Immature natural killer cell (primary cell): ENCODE results near the gene RUFY2. TPM values are rescaled to one million over a fixed set of nuclear protein-coding genes. Genes with fewer than 3 reads are reported as not detected.

Experiments used
- DNase-seq, 3 donors: peaks; one replicate each; pipeline ENCODE4 v3.0.0; 2022; ENCODE audit warnings: mixed read lengths in 1 of 3
- H3K27ac Mint-ChIP-seq, 6 donors: one replicate each; pipeline ENCODE4 v1.8.0; 2020; ENCODE audit warnings: mixed read lengths in 6 of 6, mild to moderate bottlenecking in 5 of 6, inconsistent platforms in 4 of 6, moderate library complexity in 3 of 6
- H3K27me3 Mint-ChIP-seq, 3 donors: one replicate each; pipeline ENCODE4 v1.8.0; 2020 to 2021; ENCODE audit warnings: low read depth in 3 of 3, mild to moderate bottlenecking in 3 of 3, mixed read lengths in 3 of 3, moderate library complexity in 3 of 3, inconsistent platforms in 1 of 3
- H3K36me3 Mint-ChIP-seq, 3 donors: one replicate each; pipeline ENCODE4 v1.8.0; 2020; ENCODE audit warnings: mixed read lengths in 3 of 3, inconsistent platforms in 2 of 3, mild to moderate bottlenecking in 2 of 3
- H3K4me1 Mint-ChIP-seq, 2 donors: one replicate each; pipeline ENCODE4 v1.8.0; 2020; ENCODE audit warnings: inconsistent platforms in 2 of 2, mild to moderate bottlenecking in 2 of 2, mixed read lengths in 2 of 2, moderate library complexity in 1 of 2
- H3K4me3 Mint-ChIP-seq, 5 donors: one replicate each; pipeline ENCODE4 v1.8.0; 2020; ENCODE audit warnings: mild to moderate bottlenecking in 5 of 5, mixed read lengths in 5 of 5, inconsistent platforms in 3 of 5, moderate library complexity in 3 of 5
- H3K9me3 Mint-ChIP-seq, 6 donors: one replicate each; pipeline ENCODE4 v1.8.0; 2020; ENCODE audit warnings: mild to moderate bottlenecking in 6 of 6, mixed read lengths in 6 of 6, inconsistent platforms in 4 of 6, moderate library complexity in 3 of 6
- polyA plus RNA-seq, 3 donors: library from polyadenylated mRNA; unstranded; fragments of 300-500 nt; fragmentation: Illumina TruSeq; gene quantifications; one replicate each; pipeline ENCODE4 v1.2.3, GENCODE V29; 2021

The RUFY2 gene
- polyA plus RNA-seq, 3 donors from 2014 or later = 3.3 to 8.2 (median 5.5) TPM

GRCh38 chr10:68296843-68297663 is 110.0 kb downstream of the RUFY2 start:
- H3K27ac Mint-ChIP-seq = no peak overlapping the region
- H3K36me3 Mint-ChIP-seq = no peaks in the 10 kb centered on the region
- H3K27me3 Mint-ChIP-seq = peaks cover 0 to 2% (median 0%) of the 10 kb centered on the region in 3 donors
- H3K4me3 Mint-ChIP-seq = no peak overlapping the region
- H3K9me3 Mint-ChIP-seq = no peaks in the 10 kb centered on the region
- no peak for DNase-seq
- H3K4me1 Mint-ChIP-seq = no peaks in the 10 kb centered on the region

Other genes with a start within 250 kb of the RUFY2 start
- not detected for gene ATOH7, start 175.2 kb downstream of the RUFY2 start, polyA plus RNA-seq
- gene HNRNPH3, start 75.2 kb downstream of the RUFY2 start, polyA plus RNA-seq = 100 to 1,000 TPM in 1 of 3 donors, 10 to 100 TPM in 2; 71.7 to 107 (median 85.5) TPM
- 1 to 10 TPM; 1.3 to 2.6 (median 1.5) TPM for gene PBLD, start 74.3 kb downstream of the RUFY2 start, polyA plus RNA-seq
- under 1 TPM in 2 of 3 donors, not detected in 1; 0.21 to 0.94 TPM for gene DNA2, start 64.7 kb upstream of the RUFY2 start, polyA plus RNA-seq
- 10 to 100 TPM in 1 of 3 donors, 1 to 10 TPM in 2; 6.4 to 13.0 (median 6.7) TPM for gene SLC25A16, start 120.2 kb upstream of the RUFY2 start, polyA plus RNA-seq
- gene TET1, start 153.1 kb upstream of the RUFY2 start, polyA plus RNA-seq = 1 to 10 TPM in 1 of 3 donors, under 1 TPM in 1, not detected in 1; 0.40 to 1.5 TPM